ENCODE results near the gene ZFP30.

The ZFP30 gene

GRCh38 chr19:37564624-37565369, 90.5 kb downstream of the ZFP30 start:
- DNase-seq, result no peak

Measured in hypothalamus (tissue), 51 donors.